Neural progenitor cell (in vitro differentiated cells): ENCODE results near the gene ADGRA1.

ENCODE experiments used
- CTCF ChIP-seq: fragments of 200-600 bp; sonication (generic); IDR thresholded peaks from 2 replicates; pipeline ENCODE4 v1.5.1; 2017; ENCODE audit warnings: antibody characterized with exemption, mild to moderate bottlenecking
- EZH2 ChIP-seq: fragments of 200-600 bp; sonication (generic); IDR thresholded peaks from 2 replicates; pipeline ENCODE4 v1.6.1; 2017; ENCODE audit warnings: antibody characterized with exemption, mild to moderate bottlenecking, moderate library complexity

- TF ChIP-seq CTCF (no peak), EZH2 (no peak)
Observed at GRCh38 chr10:133141144-133141957, 53.6 kb downstream of the ADGRA1 start.
